ENCODE measurements around the gene RBM28.

RBM28 gene

DNA sequence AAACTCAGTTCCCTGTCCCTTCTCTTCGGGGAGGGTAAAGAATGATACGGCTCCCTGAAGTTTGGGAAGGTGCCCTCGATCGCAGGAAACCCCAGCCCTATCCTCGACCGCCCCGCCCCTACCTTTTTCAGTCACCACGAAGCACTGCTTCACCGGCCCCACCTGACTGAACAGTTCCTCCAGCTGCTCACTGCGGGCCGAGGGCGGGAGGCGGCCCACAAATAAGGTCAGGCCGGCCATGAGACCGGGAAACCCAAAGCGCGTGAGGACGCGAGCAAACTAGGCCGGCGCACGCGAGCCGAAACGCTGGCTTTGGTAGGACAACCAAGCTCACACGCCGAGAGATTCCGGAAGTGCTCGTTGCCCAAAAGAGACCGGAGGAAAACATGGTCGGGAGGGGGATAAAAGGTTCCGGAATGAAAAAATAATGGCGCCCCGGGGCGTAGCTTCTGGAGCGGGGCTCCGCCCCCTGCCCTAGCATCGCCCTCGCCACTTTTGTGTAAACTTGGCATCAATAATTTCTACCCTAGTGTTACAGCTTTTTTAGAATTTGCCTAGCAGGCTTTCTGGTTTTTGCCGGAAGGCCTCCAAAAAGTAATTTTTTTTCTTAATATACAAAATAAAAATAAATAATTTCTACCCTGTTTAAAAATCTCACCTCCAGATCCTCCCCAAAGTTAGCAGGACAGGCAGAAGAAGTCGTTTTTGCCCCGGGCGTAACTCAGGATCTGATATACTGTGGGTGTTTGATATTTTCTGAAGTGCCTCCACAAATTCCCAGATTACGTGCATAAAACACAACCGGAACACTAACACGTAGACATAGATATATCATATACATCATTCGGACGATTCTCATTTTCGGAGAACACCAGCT is at the start of gene RBM28 (continued):
- TF ChIP-seq, protein P1, sequence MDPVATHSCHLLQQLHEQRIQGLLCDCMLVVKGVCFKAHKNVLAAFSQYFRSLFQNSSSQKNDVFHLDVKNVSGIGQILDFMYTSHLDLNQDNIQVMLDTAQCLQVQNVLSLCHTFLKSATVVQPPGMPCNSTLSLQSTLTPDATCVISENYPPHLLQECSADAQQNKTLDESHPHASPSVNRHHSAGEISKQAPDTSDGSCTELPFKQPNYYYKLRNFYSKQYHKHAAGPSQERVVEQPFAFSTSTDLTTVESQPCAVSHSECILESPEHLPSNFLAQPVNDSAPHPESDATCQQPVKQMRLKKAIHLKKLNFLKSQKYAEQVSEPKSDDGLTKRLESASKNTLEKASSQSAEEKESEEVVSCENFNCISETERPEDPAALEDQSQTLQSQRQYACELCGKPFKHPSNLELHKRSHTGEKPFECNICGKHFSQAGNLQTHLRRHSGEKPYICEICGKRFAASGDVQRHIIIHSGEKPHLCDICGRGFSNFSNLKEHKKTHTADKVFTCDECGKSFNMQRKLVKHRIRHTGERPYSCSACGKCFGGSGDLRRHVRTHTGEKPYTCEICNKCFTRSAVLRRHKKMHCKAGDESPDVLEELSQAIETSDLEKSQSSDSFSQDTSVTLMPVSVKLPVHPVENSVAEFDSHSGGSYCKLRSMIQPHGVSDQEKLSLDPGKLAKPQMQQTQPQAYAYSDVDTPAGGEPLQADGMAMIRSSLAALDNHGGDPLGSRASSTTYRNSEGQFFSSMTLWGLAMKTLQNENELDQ (tag by site-specific recombination; IDR thresholded peaks at IDR 0.05; ENCODE audit: low read depth): no peak
- TF ChIP-seq KLF8 (tag by site-specific recombination; IDR thresholded peaks at IDR 0.05): peak; percentile 97
- TF ChIP-seq PRDM4 (tag by site-specific recombination; IDR thresholded peaks at IDR 0.05): 0 out of 2 replicates have a peak, but pooled peaks have one; percentile 25
- TF ChIP-seq ZNF311 (tag by site-specific recombination; IDR thresholded peaks at IDR 0.05; ENCODE audit: borderline replicate concordance): no peak
- TF ChIP-seq ZFP37 (tag by site-specific recombination; IDR thresholded peaks at IDR 0.05): peak; percentile 97
- TF ChIP-seq ZNF274 (IDR thresholded peaks at IDR 0.05; ENCODE audit: low read length): no peak
- no peak for TF ChIP-seq ZNF274 (tag by site-specific recombination; IDR thresholded peaks at IDR 0.05; ENCODE audit: borderline replicate concordance)
- TF ChIP-seq ZBTB17 (tag by site-specific recombination; IDR thresholded peaks at IDR 0.05): peak; percentile 88
- TF ChIP-seq ZNF623 (tag by site-specific recombination; IDR thresholded peaks at IDR 0.05): 0 out of 2 replicates have a peak, but pooled peaks have one; percentile 18
- no peak for TF ChIP-seq ZNF174 (tag by site-specific recombination; IDR thresholded peaks at IDR 0.05)
- peak; percentile 66; the same call in 1 of the 2 replicates for TF ChIP-seq PATZ1 (tag by site-specific recombination; IDR thresholded peaks at IDR 0.05)
- peak; percentile 96 for TF ChIP-seq YY2 (tag by site-specific recombination; IDR thresholded peaks at IDR 0.05)
- no peak for TF ChIP-seq ZNF248 (tag by site-specific recombination; IDR thresholded peaks at IDR 0.05)
- no peak for TF ChIP-seq PRDM1 (tag by site-specific recombination; IDR thresholded peaks at IDR 0.05)
- TF ChIP-seq ZSCAN30 (tag by site-specific recombination; IDR thresholded peaks at IDR 0.05): peak; percentile 90
- TF ChIP-seq ZNF37A (tag by site-specific recombination; IDR thresholded peaks at IDR 0.05): no peak
- TF ChIP-seq ZNF785 (tag by site-specific recombination; IDR thresholded peaks at IDR 0.05): 0 out of 2 replicates have a peak, but pooled peaks have one; percentile 30
- TF ChIP-seq ZNF391 (tag by site-specific recombination; IDR thresholded peaks at IDR 0.05; ENCODE audit: borderline replicate concordance, low read depth): peak; percentile 95
- peak; percentile 74; the same call in 1 of the 2 replicates for TF ChIP-seq ZBTB7A (tag by site-specific recombination; IDR thresholded peaks at IDR 0.05; ENCODE audit: low read depth)
- no peak for TF ChIP-seq ZNF571 (tag by site-specific recombination; IDR thresholded peaks at IDR 0.05)
- peak; percentile 69; the same call in 1 of the 2 replicates for TF ChIP-seq ZNF76 (tag by site-specific recombination; IDR thresholded peaks at IDR 0.05; ENCODE audit: borderline replicate concordance, low read depth)
- TF ChIP-seq ZNF600 (tag by site-specific recombination; IDR thresholded peaks at IDR 0.05): peak; percentile 94
- TF ChIP-seq ZNF121 (tag by site-specific recombination; IDR thresholded peaks at IDR 0.05): no peak; the same call in 1 of the 2 replicates
- TF ChIP-seq ZNF48 (tag by site-specific recombination; IDR thresholded peaks at IDR 0.05): no peak
- peak; percentile 97 for TF ChIP-seq ZNF639 (tag by site-specific recombination; IDR thresholded peaks at IDR 0.05)
- no peak for TF ChIP-seq ZNF302 (tag by site-specific recombination; IDR thresholded peaks at IDR 0.05; ENCODE audit: low read depth)
- peak; percentile 59 for TF ChIP-seq GLI4 (tag by site-specific recombination; IDR thresholded peaks at IDR 0.05)
- TF ChIP-seq, protein P2, sequence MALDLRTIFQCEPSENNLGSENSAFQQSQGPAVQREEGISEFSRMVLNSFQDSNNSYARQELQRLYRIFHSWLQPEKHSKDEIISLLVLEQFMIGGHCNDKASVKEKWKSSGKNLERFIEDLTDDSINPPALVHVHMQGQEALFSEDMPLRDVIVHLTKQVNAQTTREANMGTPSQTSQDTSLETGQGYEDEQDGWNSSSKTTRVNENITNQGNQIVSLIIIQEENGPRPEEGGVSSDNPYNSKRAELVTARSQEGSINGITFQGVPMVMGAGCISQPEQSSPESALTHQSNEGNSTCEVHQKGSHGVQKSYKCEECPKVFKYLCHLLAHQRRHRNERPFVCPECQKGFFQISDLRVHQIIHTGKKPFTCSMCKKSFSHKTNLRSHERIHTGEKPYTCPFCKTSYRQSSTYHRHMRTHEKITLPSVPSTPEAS (tag by site-specific recombination; IDR thresholded peaks at IDR 0.05): peak; percentile 72; the same call in 1 of the 2 replicates
- no peak for TF ChIP-seq ZNF350 (tag by site-specific recombination; IDR thresholded peaks at IDR 0.05)
- TF ChIP-seq ZNF221 (tag by site-specific recombination; IDR thresholded peaks at IDR 0.05; ENCODE audit: borderline replicate concordance): no peak
- no peak for TF ChIP-seq ZNF169 (tag by site-specific recombination; IDR thresholded peaks at IDR 0.05)

Data from HEK293 (cell line).